GM21786 (cell line): Measurements from ENCODE around the gene GAPDH.
"Not testable (repeated sequence)": the region's sequence is repeated elsewhere in the genome, so short reads cannot be mapped to it uniquely, and the experiment has no call there.

Source experiments
- ATAC-seq: cut with Tn5 transposase; IDR thresholded peaks from one replicate; pipeline ENCODE4 v1.9.1; 2021; ENCODE audit not compliant: unreplicated experiment

The GAPDH gene

GRCh38 chr12:6541371-6542165 is 7.3 kb downstream of the GAPDH start:
- ATAC-seq, result no peak

GRCh38 chr12:6542209-6543009 is 8.1 kb downstream of the GAPDH start:
- no peak for ATAC-seq

GRCh38 chr12:6546016-6546415 is 11.7 kb downstream of the GAPDH start:
- ATAC-seq, result no peak

- no peak for ATAC-seq
These were observed 13.2 kb downstream of the GAPDH start for GRCh38 chr12:6547566-6547965.

GRCh38 chr12:6547987-6548386 is 13.7 kb downstream of the GAPDH start:
- no peak for ATAC-seq

- no peak for ATAC-seq
These were observed 14.2 kb downstream of the GAPDH start for GRCh38 chr12:6548556-6548955.

GRCh38 chr12:6548966-6549683 is 14.8 kb downstream of the GAPDH start:
- ATAC-seq, result no peak

GRCh38 chr12:6549684-6550151 is 15.4 kb downstream of the GAPDH start:
- no peak for ATAC-seq

- ATAC-seq, result no peak
These were observed 16.2 kb downstream of the GAPDH start for GRCh38 chr12:6550294-6551062.

GRCh38 chr12:6551063-6551461 is 16.7 kb downstream of the GAPDH start:
- ATAC-seq, result no peak

- no peak for ATAC-seq
These were observed 17.3 kb downstream of the GAPDH start for GRCh38 chr12:6551496-6552139.

- no peak for ATAC-seq
These were observed 17.8 kb downstream of the GAPDH start for GRCh38 chr12:6552140-6552551.

- no peak for ATAC-seq
These were observed 18.9 kb downstream of the GAPDH start for GRCh38 chr12:6553051-6553868.

GRCh38 chr12:6554168-6555017 is 20.1 kb downstream of the GAPDH start:
- ATAC-seq, result peak; percentile 44

- ATAC-seq, result no peak
These were observed 20.8 kb downstream of the GAPDH start for GRCh38 chr12:6555018-6555691.

GRCh38 chr12:6556496-6556817 is 22.1 kb downstream of the GAPDH start:
- not testable (repeated sequence) for ATAC-seq

- no peak for ATAC-seq
These were observed 22.5 kb downstream of the GAPDH start for GRCh38 chr12:6556857-6557256.
